ENCODE data around the gene ARHGEF18.

GRCh38 chr19:7382694-7383093, 34.0 kb downstream of the ARHGEF18 start:
- no peak for TF ChIP-seq CTCF (conservative IDR thresholded peaks at IDR 0.05; ENCODE audit: low read length)
- TF ChIP-seq EZH2phosphoT487 (IDR thresholded peaks at IDR 0.05; ENCODE audit: borderline replicate concordance), result no peak

Measured in Loucy (cell line).